GM21423 (cell line): ENCODE data around the gene PDZK1.
"Not testable (repeated sequence)": the region's sequence is repeated elsewhere in the genome, so short reads cannot be mapped to it uniquely, and the experiment has no call there.

Experiments
- ATAC-seq: cut with Tn5 transposase; IDR thresholded peaks from one replicate; pipeline ENCODE4 v1.9.1; 2021; ENCODE audit warnings: mild to moderate bottlenecking, moderate library complexity; ENCODE audit not compliant: unreplicated experiment

PDZK1 gene

DNA sequence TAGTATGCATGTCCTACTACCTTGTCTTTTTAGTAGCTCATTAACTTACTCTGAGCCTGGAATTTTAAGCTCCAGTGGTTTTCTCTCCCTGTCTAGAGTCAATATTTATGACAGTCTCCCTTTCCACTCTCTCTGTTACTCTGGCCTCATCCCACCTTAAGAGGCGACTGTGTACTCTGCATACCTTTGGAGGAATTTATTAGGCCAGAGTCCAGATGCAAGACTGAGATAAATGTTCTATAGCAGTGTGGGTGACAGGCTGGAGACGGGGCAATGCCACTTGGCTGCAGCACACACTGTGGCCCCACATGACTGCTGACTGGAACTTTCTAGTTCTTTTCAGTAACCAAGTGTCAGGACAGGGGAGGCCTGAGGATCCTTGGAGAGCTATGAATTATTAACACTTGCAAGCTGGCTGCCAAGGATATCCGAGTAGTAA lies 4.1 kb upstream of the PDZK1 start:
- no peak for ATAC-seq

GRCh38 chr1:145710291-145711027 lies 3.3 kb upstream of the PDZK1 start:
- ATAC-seq, result no peak

DNA sequence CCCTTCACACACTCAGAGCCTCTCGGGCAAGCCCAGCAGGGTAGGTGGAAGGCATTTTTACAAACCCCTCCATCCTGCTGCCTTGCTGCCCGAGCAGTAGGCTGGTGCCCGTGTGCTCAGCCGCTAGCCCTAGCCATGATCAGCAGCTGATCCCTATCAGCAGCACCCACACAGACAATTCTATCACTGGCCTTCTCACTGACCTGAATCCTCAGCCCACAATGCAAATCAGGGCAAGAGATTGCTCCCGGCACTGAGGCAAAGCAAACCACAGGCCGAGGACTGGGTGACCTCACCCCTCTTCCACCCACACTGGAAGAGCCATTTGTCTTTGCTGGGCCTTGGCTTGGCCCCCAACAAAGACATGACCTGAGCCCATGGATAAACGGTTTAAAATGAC lies 895 bp upstream of the PDZK1 start:
- ATAC-seq, result no peak

- ATAC-seq, result no peak
Measured at GRCh38 chr1:145706086-145706664, 993 bp downstream of the PDZK1 start.

- no peak for ATAC-seq
Measured at GRCh38 chr1:145705622-145706021, 1.5 kb downstream of the PDZK1 start.

- no peak for ATAC-seq
Measured at GRCh38 chr1:145702826-145703225, 4.3 kb downstream of the PDZK1 start.

DNA sequence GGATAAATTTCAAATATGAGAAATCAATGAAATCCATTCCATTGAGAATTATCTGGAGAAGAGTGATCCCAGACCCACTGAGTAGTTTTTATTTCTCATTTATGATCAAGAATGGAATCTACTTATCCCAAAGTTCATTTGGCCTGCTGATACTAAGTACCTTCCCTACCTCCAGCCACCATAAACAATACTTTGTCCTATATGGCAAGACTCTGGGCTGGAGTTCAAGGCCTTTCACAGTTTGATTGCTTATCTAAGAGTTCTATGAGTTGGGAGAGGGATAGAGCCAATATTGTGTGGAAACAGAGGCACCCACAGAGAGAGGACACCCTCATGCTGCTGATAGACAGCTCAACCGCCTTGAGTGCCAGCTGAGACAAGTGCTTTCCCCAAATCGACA lies 5.1 kb downstream of the PDZK1 start:
- no peak for ATAC-seq

- ATAC-seq, result no peak
Measured at GRCh38 chr1:145701306-145701862, 5.8 kb downstream of the PDZK1 start.

- ATAC-seq, result no peak
Measured at GRCh38 chr1:145696630-145696960, 10.6 kb downstream of the PDZK1 start.

- no peak for ATAC-seq
Measured at GRCh38 chr1:145695821-145696629, 11.1 kb downstream of the PDZK1 start.

- ATAC-seq, result no peak
Measured at GRCh38 chr1:145692785-145693443, 14.3 kb downstream of the PDZK1 start.

GRCh38 chr1:145690587-145691558 lies 16.3 kb downstream of the PDZK1 start:
- ATAC-seq, result peak; percentile 79

- ATAC-seq, result no peak
Measured at GRCh38 chr1:145689922-145690321, 17.2 kb downstream of the PDZK1 start.

DNA sequence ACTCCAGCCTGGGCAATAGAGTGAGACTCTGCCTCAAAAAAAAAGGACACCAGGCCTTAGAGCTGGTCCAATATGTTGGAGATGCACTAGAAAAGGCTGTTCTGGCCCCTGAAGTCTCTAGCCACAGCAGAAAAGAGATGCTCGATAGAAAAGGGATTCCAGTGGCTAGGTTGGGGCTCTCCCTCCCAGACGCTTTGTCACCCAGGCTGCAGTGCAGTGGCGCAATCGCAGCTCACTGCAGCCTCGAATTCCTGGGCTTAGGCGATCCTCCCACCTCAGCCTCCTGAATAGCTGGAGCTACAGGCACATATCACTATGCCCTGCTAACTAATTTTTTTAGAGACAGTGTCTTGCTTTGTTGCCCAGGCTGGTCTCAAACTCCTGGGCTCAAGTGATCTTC lies 18.2 kb downstream of the PDZK1 start:
- no peak for ATAC-seq

GRCh38 chr1:145688328-145688727 lies 18.8 kb downstream of the PDZK1 start:
- no peak for ATAC-seq

- ATAC-seq, result not testable (repeated sequence)
Measured at GRCh38 chr1:145686078-145686477, 21.1 kb downstream of the PDZK1 start.

- not testable (repeated sequence) for ATAC-seq
Measured at GRCh38 chr1:145684858-145685257, 22.3 kb downstream of the PDZK1 start.

DNA sequence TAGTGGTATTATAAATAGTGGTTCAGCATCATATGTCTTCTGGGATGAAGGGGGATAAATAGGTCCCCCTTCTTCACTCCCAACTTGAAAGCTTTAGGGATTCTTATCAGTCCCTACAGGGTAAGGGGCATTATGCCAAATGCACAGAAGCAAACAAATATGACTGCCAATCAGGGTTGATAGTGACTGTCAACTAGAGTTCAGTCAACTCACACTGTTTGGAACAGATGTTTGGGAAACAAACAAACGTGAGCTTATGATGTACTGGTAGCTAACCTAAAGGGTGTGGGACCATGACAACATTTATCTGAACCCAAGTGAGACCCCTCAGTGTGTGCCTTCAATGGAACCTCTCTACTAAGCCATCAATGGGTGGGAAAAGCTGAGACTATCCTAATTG lies 34.0 kb downstream of the PDZK1 start:
- ATAC-seq, result not testable (repeated sequence)

DNA sequence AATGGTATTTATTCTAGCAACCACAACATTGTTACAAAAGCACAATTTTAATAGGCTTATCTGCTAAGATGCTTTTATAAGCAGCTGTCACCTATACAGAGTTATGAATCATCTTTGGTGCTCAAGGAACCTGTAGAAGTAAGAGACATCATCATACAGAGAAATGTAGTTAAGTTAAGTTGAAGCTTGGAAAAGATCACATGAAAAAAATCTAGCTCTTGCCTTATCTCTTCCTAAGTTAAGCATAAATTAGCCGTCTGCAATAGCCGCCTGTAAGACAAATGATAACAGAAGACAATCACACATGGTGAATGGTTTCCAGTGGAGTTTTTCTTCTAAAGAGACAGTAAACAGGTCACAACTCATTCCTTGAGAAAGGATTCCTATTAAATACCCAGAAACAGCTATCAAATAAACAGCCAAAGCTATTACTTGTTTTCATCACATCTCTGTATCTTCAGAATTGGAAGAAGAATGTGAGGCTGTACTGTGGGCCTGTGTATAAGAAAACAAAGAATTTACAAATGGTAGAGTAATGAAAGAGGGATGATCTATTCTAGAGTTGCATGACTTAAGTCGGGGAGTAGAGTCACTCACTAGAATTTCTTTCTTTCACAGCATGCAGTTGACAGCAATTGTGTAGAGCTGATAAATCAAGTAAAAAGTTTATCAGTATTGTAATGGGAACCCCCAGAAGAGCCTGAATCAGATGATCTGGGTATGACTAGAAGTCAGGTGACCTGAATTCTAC lies 36.0 kb downstream of the PDZK1 start:
- not testable (repeated sequence) for ATAC-seq
